HAP-1 (cell line): Measurements from ENCODE around the gene ZNF213.
"Not testable (repeated sequence)": the region's sequence is repeated elsewhere in the genome, so short reads cannot be mapped to it uniquely, and the experiment has no call there.

Experiments used
- DNase-seq, 2 experiments: peaks; one replicate each; pipeline ENCODE4 v3.0.0-alpha.2; 2016 to 2020; ENCODE audit warnings: low spot score in 2 of 2
- H3K27me3 ChIP-seq: fragments of 250-450 bp; sonication (Bioruptor Pico); 2 replicates; pipeline ENCODE4 v1.5.1; 2020; ENCODE audit warnings: low read depth, mild to moderate bottlenecking, moderate library complexity
- H3K36me3 ChIP-seq: fragments of 250-450 bp; sonication (Bioruptor Pico); replicated peaks from 2 replicates; pipeline ENCODE4 v1.5.1; 2020; ENCODE audit warnings: mild to moderate bottlenecking
- H3K4me1 ChIP-seq: fragments of 250-450 bp; sonication (Bioruptor Pico); 2 replicates; pipeline ENCODE4 v1.5.1; 2020; ENCODE audit warnings: mild to moderate bottlenecking
- H3K4me3 ChIP-seq: fragments of 250-450 bp; sonication (Bioruptor Pico); 2 replicates; pipeline ENCODE4 v1.5.1; 2020; ENCODE audit warnings: mild to moderate bottlenecking, moderate library complexity
- H3K9me3 ChIP-seq: fragments of 250-450 bp; sonication (Bioruptor Pico); 2 replicates; pipeline ENCODE4 v1.5.1; 2020; ENCODE audit warnings: mild to moderate bottlenecking, moderate library complexity
- in situ Hi-C: fragments of 300-500 bp; cut with MboI; formaldehyde crosslinking; loops from 3 replicates; pipeline ENCODE4 v1.14.3; 2020; ENCODE audit warnings: low sequenced_read_pairs, inconsistent platforms, mixed read lengths

Gene ZNF213

DNA sequence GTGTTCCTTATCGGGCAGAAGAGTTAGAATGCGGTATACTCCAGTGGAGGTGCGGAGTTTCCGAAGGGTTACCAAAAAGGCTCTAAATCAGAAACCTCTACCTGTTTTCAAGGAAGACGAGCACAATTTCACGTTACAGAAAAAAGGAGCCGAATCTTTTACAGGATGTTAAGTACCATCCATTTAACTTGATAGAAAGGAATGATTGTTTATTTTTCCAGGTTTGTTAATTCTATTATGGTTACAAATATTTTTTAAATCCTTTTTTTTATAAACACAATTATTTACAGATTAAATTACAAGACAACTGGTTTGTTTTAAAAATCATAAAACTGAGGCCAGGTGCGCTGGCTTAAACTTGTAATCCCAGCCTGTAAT lies 18.2 kb downstream of the ZNF213 start:
- no peak overlapping the region; the same call in 1 of the 2 replicates for H3K4me3 ChIP-seq
- H3K9me3 ChIP-seq, result no peaks in the 10 kb centered on the region
- peaks cover 2% of the 10 kb centered on the region; the same call in 1 of the 2 replicates for H3K4me1 ChIP-seq
- no peaks in the 10 kb centered on the region for H3K36me3 ChIP-seq
- in situ Hi-C loops, result no loop called here
- DNase-seq, result no peak
- H3K27me3 ChIP-seq, result no peaks in the 10 kb centered on the region

GRCh38 chr16:3155181-3155580 lies 20.4 kb downstream of the ZNF213 start:
- H3K27me3 ChIP-seq, result no peaks in the 10 kb centered on the region
- no peak for DNase-seq
- no peaks in the 10 kb centered on the region for H3K36me3 ChIP-seq
- no peak overlapping the region for H3K4me3 ChIP-seq
- H3K9me3 ChIP-seq, result no peaks in the 10 kb centered on the region
- H3K4me1 ChIP-seq, result peaks cover 2% of the 10 kb centered on the region; the same call in 1 of the 2 replicates
- in situ Hi-C loops, result no loop called here

DNA sequence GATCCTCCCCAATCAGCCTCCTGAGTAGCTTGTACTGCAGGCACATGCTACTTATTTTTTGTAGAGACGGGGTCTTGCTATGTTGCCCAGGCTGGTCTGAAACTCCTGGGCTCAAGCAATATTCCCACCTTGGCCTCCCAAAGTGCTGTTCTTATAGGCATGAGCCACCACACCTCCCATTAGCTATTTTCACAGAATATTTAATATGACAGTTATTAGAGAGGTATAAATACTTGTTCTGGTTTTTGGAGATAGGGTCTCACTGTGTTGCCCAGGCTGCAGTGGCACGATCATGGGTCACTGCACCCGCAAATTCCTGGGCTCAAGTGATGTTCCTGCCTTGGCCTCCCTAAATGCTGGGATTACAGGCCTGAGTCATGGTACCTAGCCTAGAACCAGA lies 21.1 kb downstream of the ZNF213 start:
- no peaks in the 10 kb centered on the region for H3K9me3 ChIP-seq
- no peaks in the 10 kb centered on the region for H3K27me3 ChIP-seq
- no peak overlapping the region for H3K4me3 ChIP-seq
- H3K36me3 ChIP-seq, result no peaks in the 10 kb centered on the region
- in situ Hi-C loops, result no loop called here
- H3K4me1 ChIP-seq, result peaks cover 2% of the 10 kb centered on the region; the same call in 1 of the 2 replicates
- no peak for DNase-seq

DNA sequence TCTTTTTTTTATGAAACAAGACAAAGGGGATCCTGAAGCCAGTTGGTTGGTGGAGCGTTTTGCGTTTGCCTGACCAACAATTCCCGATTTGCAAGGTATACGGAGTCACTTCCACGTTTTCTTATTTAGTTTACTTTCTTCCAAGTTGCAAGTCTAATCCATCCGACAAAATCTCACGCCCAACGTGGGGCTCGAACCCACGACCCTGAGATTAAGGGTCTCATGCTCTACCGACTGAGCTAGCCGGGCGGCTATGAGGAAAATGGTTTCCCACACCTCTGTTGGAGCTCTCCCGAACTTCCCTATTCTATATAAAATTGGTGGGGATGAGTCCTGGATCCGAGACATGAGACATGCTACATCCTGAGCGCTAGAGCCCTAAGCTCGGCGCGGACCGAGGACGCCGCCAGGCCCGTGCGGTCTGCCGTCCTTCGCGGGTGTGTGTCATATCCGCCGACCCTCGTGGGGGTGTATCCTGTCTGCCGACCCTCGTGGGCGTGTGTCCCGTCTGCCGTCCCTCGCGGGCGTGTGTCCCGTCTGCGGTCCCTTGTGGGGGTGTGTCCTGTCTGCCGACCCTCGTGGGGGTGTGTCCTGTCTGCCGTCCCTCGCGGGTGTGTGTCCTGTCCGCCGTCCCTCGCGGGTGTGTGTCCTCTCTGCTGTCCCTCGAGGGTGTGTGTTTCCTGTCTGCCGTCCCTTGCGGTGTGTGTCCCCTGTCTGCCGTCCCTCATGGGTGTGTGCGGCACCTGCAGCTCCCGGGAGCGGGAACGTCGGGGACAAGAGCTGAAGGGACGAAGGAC lies 22.6 kb downstream of the ZNF213 start:
- Histone ChIP-seq H3K36me3 (no peaks in the 10 kb centered on the region), H3K4me1 (peaks cover 2% of the 10 kb centered on the region; the same call in 1 of the 2 replicates), H3K9me3 (no peaks in the 10 kb centered on the region), H3K27me3 (no peaks in the 10 kb centered on the region), H3K4me3 (peak overlapping the region; percentile 58)
- peak; percentile 90 to 94 for DNase-seq
- in situ Hi-C loops, result no loop called here

- in situ Hi-C loops, result no loop called here
- Histone ChIP-seq H3K27me3 (no peaks in the 10 kb centered on the region), H3K36me3 (no peaks in the 10 kb centered on the region), H3K4me1 (peaks cover 2% of the 10 kb centered on the region; the same call in 1 of the 2 replicates), H3K4me3 (peak overlapping the region; percentile 58), H3K9me3 (no peaks in the 10 kb centered on the region)
- peak in 1 of 2 experiments; percentile 57 for DNase-seq
Measured at GRCh38 chr16:3158026-3158509, 23.2 kb downstream of the ZNF213 start.

GRCh38 chr16:3158510-3159314 lies 23.9 kb downstream of the ZNF213 start:
- peak; percentile 84 to 97 for DNase-seq

GRCh38 chr16:3161235-3162018 lies 26.6 kb downstream of the ZNF213 start:
- DNase-seq, result no peak
- no peak overlapping the region for H3K4me3 ChIP-seq
- peaks cover 4% of the 10 kb centered on the region for H3K4me1 ChIP-seq
- no peaks in the 10 kb centered on the region for H3K27me3 ChIP-seq
- in situ Hi-C loops, result no loop called here
- H3K36me3 ChIP-seq, result no peaks in the 10 kb centered on the region
- H3K9me3 ChIP-seq, result no peaks in the 10 kb centered on the region

More at GRCh38 chr16:3158510-3159314, 23.9 kb downstream of the ZNF213 start:
- no peaks in the 10 kb centered on the region for H3K27me3 ChIP-seq
- no peaks in the 10 kb centered on the region for H3K36me3 ChIP-seq
- in situ Hi-C loops, result no loop called here
- peak overlapping the region; percentile 58 for H3K4me3 ChIP-seq
- no peaks in the 10 kb centered on the region for H3K4me1 ChIP-seq
- no peaks in the 10 kb centered on the region for H3K9me3 ChIP-seq

- in situ Hi-C loops, result no loop called here
- H3K4me3 ChIP-seq, result no peak overlapping the region
Measured at GRCh38 chr16:3164121-3164991, 29.5 kb downstream of the ZNF213 start.

DNA sequence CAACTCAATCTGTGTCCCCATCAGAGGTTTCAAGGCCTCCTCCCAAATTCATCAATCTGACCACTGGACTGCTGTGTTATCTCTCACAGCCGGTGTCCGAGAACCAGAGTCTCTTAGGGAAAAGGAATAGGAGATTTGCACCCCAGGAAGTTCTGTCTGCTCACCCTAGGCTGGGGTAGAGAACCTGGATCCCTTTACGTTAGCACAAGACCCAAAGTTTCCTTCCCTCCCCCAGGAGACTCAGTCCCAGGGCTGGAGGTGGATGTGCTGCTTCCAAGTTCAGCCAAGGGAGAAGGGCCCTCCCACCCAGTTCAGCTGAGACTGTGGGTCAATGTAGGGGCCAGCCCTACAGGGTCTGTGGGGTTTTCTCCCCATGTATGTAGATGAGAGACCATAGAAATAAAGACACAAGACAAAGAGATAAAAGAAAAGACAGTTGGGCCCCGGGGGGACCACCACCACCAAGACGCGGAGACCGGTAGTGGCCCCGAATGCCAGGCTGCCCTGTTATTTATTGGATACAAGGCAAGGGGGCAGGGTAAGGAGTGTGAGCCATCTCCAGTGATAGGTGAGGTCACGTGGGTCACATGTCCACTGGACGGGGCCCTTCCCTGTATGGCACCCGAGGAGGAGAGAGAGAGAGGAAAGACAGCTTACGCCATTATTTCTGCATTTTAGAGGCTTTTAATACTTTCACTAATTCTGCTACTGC lies 30.4 kb downstream of the ZNF213 start:
- no peak for DNase-seq
- H3K4me1 ChIP-seq, result peaks cover 4% of the 10 kb centered on the region
- in situ Hi-C loops, result no loop called here
- H3K9me3 ChIP-seq, result no peaks in the 10 kb centered on the region
- no peaks in the 10 kb centered on the region for H3K36me3 ChIP-seq
- no peak overlapping the region for H3K4me3 ChIP-seq
- H3K27me3 ChIP-seq, result no peaks in the 10 kb centered on the region

More at GRCh38 chr16:3164121-3164991, 29.5 kb downstream of the ZNF213 start:
- Histone ChIP-seq H3K27me3 (no peaks in the 10 kb centered on the region), H3K36me3 (no peaks in the 10 kb centered on the region), H3K4me1 (peaks cover 4% of the 10 kb centered on the region), H3K9me3 (no peaks in the 10 kb centered on the region)
- no peak for DNase-seq

- no peaks in the 10 kb centered on the region for H3K9me3 ChIP-seq
- peaks cover 4% of the 10 kb centered on the region for H3K4me1 ChIP-seq
- in situ Hi-C loops, result no loop called here
- no peaks in the 10 kb centered on the region for H3K27me3 ChIP-seq
- H3K36me3 ChIP-seq, result no peaks in the 10 kb centered on the region
- no peak overlapping the region for H3K4me3 ChIP-seq
- peak in 1 of 2 experiments; percentile 29 for DNase-seq
Measured at GRCh38 chr16:3166505-3166886, 31.7 kb downstream of the ZNF213 start.

DNA sequence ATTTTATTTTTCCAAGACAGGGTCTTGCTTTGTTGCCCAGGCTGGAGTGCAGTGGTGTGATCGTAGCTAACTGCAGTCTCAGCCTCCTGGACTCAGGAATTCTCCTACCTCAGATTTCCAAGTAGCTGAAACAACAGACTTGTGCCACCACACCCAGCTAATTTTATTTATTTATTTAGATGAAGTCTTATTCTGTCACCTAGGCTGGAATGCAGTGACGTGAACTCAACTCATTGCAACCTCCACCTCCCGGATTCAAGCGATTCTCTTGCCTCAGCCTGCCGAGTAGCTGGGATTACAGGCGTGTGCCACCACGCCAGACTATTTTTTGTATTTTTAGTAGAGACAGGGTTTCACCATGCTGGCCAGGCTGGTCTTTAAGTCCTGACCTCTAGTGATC lies 33.9 kb downstream of the ZNF213 start:
- DNase-seq, H3K4me1 ChIP-seq, in situ Hi-C loops, H3K9me3 ChIP-seq, H3K36me3 ChIP-seq, H3K27me3 ChIP-seq, H3K4me3 ChIP-seq: not testable (repeated sequence)

GRCh38 chr16:3170440-3171180 lies 35.8 kb downstream of the ZNF213 start:
- Histone ChIP-seq H3K27me3 (no peaks in the 10 kb centered on the region), H3K4me3 (no peak overlapping the region), H3K36me3 (no peaks in the 10 kb centered on the region), H3K4me1 (peaks cover 7% of the 10 kb centered on the region), H3K9me3 (no peaks in the 10 kb centered on the region)
- DNase-seq, result no peak
- in situ Hi-C loops, result no loop called here
